ENCODE results near the gene UGT1A7.
"Not testable (repeated sequence)": the region's sequence is repeated elsewhere in the genome, so short reads cannot be mapped to it uniquely, and the experiment has no call there.

UGT1A7 gene

GRCh38 chr2:233712611-233713261 is 31.0 kb downstream of the UGT1A7 start, which contains the start of gene UGT1A5:
UGT1A5 (plus strand) TSS chr2:233712907; CDS start chr2:233712992, 85 bp downstream.
- no peak for DNase-seq (ENCODE audit: low spot score)

GRCh38 chr2:233713262-233713615 is 31.5 kb downstream of the UGT1A7 start:
- peak; percentile 89 for DNase-seq (ENCODE audit: low spot score)

GRCh38 chr2:233714121-233714520 is 32.4 kb downstream of the UGT1A7 start:
- peak; percentile 56 for DNase-seq (ENCODE audit: low spot score)

GRCh38 chr2:233718552-233718951 is 36.9 kb downstream of the UGT1A7 start, which contains the start of gene UGT1A4:
UGT1A4 (plus strand) TSS chr2:233718736; CDS start chr2:233718821, 85 bp downstream.
- DNase-seq (ENCODE audit: low spot score) = no peak

GRCh38 chr2:233728723-233729301 is 47.1 kb downstream of the UGT1A7 start, which contains the start of gene UGT1A3:
UGT1A3 (plus strand) TSS chr2:233729042; CDS start chr2:233729127, 85 bp downstream.
- peak; percentile 36 for DNase-seq (ENCODE audit: low spot score)

- not testable (repeated sequence) for DNase-seq (ENCODE audit: low spot score)
These were observed 55.4 kb downstream of the UGT1A7 start for GRCh38 chr2:233736868-233737653.

GRCh38 chr2:233740870-233741269 is 59.2 kb downstream of the UGT1A7 start:
- no peak for DNase-seq (ENCODE audit: low spot score)

- no peak for DNase-seq (ENCODE audit: low spot score)
These were observed 62.0 kb downstream of the UGT1A7 start for GRCh38 chr2:233743464-233744259.

- no peak for DNase-seq (ENCODE audit: low spot score)
These were observed 63.5 kb downstream of the UGT1A7 start for GRCh38 chr2:233745073-233745755.

- DNase-seq (ENCODE audit: low spot score) = not testable (repeated sequence)
These were observed 64.1 kb downstream of the UGT1A7 start for GRCh38 chr2:233745838-233746237.

GRCh38 chr2:233746475-233747282 is 65.0 kb downstream of the UGT1A7 start:
- DNase-seq (ENCODE audit: low spot score) = no peak

GRCh38 chr2:233747283-233747544 is 65.5 kb downstream of the UGT1A7 start:
- no peak for DNase-seq (ENCODE audit: low spot score)

- not testable (repeated sequence) for DNase-seq (ENCODE audit: low spot score)
These were observed 69.0 kb downstream of the UGT1A7 start for GRCh38 chr2:233750689-233751088.

- not testable (repeated sequence) for DNase-seq (ENCODE audit: low spot score)
These were observed 69.7 kb downstream of the UGT1A7 start for GRCh38 chr2:233751212-233752009.

GRCh38 chr2:233754872-233755611 is 73.3 kb downstream of the UGT1A7 start:
- DNase-seq (ENCODE audit: low spot score) = no peak

- peak; percentile 41 for DNase-seq (ENCODE audit: low spot score)
These were observed 74.9 kb downstream of the UGT1A7 start for GRCh38 chr2:233756429-233757081.

GRCh38 chr2:233758141-233758540 is 76.4 kb downstream of the UGT1A7 start:
- DNase-seq (ENCODE audit: low spot score) = no peak

- no peak for DNase-seq (ENCODE audit: low spot score)
These were observed 77.1 kb downstream of the UGT1A7 start for GRCh38 chr2:233758849-233759248.

- DNase-seq (ENCODE audit: low spot score) = no peak
These were observed 78.3 kb downstream of the UGT1A7 start, which contains the start of gene UGT1A1 for GRCh38 chr2:233760043-233760442. UGT1A1 (plus strand) TSS chr2:233760270; CDS start chr2:233760288, 18 bp downstream.
